UCSD-AML1 (cell line): ENCODE results near the gene MAMSTR.
"Not testable (repeated sequence)": the region's sequence is repeated elsewhere in the genome, so short reads cannot be mapped to it uniquely, and the experiment has no call there.

ENCODE experiments used
- DNase-seq: peaks from one replicate; lab custom pipeline; 2025; ENCODE audit not compliant: unreplicated experiment; lab: John Stamatoyannopoulos, UW

MAMSTR gene

DNA sequence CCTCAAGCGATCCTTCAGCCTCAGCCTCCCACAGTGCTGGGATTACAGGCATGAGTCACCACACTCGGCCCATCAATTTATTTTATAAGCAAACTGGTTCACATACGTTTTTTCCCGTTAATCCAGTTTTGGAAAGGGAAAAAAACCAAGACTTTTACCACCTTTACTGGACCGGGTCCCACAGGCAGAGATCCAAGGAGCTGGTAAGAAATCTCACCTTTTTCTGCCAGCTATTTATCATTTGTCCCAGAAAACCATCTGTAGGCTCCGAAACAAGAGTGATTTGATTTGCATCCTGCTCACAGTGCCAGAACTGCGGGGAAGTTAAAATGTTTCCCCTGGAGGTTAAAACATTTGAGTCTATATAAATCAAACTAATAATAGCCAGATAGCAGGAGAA, 30.1 kb downstream of the MAMSTR start:
- DNase-seq = no peak

DNA sequence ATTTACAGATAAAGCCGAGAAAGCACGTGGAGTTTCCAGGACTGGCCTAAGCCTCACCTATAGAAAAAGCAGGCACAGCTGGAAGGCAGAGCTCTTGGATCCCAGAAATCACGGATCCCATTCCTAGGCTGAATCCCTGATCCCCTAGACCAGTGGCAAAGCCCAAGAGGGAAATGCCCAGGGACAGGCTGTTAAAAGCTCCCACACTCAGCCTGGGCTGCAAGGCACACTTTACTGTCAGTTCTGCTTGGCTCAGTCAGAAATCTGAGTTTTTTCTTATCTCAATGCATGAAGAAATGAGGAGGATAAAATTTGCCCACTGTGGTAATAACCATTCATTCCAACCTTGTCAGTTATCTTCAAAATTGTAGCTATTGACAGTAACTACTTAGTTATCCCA, 31.7 kb downstream of the MAMSTR start:
- no peak for DNase-seq

DNA sequence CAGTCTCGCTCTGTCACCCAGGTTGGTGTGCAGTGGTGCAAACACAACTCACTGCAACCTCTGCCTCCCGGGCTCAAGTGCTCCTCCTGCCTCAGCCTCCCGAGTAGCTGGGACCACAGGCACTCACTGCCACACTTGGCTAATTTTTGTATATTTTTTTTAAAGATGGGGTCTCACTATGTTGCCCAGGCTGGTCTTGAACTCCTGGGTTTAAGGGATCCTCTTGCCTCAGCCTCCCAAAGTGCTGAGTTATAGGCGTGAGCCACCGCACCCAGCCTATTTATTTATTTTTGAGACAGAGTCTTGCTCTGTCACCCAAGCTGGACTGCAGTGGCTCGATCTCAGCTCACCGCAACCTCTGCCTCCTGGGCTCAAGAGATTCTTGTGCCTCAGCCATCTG, 32.9 kb downstream of the MAMSTR start:
- not testable (repeated sequence) for DNase-seq

DNA sequence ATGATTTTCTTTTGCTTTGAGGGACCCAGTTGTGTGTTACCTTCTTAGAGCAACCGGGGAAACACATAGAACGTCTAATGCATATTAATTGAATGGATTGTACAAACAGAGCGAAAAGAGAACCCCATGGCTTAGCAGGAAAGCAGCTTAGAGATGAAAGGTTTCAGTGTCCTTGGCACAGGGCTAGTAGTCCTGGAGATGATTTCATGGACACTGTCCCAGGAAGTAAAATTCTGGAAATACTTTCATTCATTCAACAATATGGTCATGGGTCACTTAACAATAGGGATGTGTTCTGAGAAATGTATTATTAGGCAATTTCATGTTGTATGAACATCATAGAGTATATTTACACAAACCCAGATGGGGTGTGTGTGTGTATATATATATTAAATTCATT, 33.4 kb downstream of the MAMSTR start:
- DNase-seq = no peak

DNA sequence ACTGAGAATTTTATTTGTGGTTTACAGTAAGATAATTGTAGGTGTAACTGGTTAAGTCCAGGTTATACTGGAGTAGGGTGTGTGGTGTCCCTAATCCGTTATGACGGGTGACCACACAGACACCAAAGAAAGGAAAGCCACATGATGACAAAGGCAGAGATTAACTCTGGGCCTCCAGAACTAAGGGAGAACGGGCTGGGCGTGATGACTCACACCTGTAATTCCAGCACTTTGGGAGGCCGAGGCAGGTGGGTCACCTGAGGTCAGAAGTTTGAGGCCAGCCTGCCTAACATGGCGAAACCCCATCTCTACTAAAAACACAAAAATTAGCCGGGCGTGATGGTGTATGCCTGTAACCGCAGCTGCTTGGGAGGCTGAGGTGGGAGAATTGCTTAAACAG, 33.9 kb downstream of the MAMSTR start:
- no peak for DNase-seq

DNA sequence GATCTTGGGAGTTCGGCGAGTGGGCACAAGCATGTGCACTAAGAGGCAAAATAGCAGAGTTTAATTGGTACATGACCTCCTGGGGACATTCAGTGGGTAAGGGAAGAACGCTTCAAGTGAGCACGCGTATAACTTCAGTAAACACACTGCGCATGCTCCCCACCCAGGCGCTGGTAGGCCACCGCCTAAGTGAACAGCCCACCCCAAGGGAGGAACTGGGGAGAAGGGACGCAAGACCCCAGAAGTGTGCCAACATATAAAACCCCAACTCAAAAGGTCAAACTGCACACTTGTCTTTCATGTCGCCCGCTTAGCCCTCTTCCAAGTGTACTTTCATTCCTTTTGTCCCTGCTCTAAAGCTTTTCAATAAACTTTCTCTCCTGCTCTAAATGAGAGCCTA, 36.2 kb downstream of the MAMSTR start:
- no peak for DNase-seq

DNA sequence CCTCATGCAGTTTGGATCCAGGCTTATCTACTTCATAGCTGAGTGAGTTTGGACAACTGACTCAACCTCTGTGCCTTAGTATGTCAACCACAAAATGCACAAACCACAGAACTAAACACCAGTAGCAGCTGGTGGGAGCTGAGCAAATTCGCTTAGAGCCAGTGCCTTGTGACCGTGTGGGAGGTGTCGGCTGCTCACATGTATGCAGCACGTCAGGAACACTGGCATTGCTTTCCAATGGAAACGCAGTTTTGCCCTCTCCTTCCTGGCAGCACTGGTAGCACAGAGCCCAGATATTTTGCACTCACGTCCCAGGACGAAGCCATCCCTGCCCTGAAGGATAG, 38.4 kb downstream of the MAMSTR start:
- peak; percentile 25 for DNase-seq

DNA sequence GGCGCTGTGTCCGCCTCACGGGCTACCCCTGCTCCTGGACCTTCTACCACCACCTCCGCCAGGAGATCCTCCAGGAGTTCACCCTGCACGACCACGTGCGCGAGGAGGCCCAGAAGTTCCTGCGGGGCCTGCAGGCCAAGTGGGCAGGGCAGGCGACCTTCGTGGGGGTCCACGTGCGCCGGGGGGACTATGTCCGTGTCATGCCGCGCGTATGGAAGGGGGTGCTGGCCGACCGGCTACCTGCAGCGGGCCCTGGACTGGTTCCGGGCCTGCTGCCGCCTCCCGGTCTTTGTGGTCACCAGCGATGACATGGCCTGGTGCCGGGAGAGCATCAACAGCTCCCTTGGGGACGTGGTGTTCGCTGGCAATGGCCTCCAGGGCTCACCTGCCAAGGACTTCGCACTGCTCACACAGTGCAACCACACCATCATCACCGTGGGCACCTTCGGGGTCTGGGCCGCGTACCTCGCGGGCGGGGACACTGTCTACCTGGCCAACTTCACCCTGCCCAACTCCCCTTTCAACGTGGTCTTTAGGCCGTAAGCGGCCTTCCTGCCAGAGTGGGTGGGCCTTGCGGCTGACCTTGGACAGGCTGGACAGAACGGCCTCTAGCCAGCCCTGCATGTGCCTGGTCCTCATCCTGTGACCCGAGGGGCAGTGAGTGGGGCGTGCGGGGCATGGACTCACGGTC, 38.9 kb downstream of the MAMSTR start:
- no peak for DNase-seq

DNA sequence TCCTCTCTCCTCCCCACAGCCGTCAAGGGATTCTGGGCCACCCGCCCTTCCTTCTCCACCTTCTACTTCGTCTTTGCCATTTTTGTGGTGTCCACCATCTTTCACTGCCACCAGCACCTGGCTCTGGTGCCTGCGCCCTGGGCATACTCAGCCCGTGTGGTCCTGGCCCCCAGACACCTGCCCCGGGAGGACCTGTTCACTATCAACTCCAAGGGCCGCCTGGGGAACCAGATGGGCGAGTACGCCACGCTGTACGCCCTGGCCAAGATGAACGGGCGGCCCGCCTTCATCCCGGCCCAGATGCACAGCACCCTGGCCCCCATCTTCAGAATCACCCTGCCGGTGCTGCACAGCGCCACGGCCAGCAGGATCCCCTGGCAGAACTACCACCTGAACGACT, 39.5 kb downstream of the MAMSTR start:
- DNase-seq = not testable (repeated sequence)

DNA sequence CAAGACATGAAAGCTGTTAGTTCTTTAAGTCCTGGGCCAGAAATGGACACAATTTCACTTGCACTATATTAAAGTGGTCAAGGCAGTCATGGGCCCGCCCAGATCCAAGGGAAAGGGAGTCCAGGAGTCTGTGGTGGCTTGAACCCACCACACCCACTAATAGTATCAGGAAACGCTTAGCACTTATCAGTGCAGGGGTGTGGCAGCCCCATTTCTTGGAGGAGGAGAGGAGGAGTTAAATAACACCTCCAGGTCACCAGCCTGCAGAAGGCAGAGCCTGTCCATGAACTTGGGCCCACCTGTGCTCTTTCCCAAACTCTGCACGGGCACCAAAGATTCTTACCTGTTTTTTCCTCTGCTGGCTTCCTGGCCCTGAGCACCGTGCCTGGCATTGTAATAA, 41.3 kb downstream of the MAMSTR start:
- DNase-seq = no peak

DNA sequence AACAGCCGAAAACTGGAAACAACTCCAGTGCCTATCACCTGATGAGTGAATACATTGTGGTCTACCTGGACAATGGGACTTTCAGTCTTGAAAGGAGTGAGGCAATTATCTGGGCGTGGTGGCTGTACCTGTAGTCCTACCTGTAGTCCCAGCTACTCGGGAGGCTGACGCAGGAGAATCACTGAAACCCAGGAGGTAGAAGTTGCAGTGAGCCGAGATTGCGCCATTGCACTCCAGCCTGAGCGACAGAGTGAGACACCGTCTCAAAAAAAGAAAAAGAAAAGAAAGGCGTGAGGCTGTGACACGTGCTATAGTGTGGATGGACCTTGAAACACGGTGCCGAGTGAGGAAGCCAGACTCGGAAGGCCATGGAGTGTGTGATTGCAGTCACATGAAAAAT, 42.6 kb downstream of the MAMSTR start:
- no peak for DNase-seq

DNA sequence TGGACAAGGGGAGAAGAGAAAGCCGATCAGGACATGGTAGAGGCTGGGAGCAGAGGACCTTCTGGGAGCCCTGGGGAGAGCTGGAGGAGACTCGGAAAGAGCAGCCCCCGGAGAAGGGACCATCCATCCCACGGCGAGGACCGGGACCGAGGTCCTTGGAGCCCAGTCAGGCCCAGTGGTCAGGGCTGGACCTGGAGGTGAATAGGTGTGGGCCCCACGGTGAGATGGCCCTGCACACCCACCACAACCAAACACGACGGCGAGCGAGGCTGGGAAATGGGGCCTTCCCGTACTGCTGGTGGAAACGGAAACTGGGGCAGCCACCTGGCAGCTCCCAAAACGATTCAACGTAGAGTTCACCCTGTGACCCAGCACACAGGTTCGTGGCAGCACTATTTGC, 43.0 kb downstream of the MAMSTR start:
- DNase-seq = no peak

DNA sequence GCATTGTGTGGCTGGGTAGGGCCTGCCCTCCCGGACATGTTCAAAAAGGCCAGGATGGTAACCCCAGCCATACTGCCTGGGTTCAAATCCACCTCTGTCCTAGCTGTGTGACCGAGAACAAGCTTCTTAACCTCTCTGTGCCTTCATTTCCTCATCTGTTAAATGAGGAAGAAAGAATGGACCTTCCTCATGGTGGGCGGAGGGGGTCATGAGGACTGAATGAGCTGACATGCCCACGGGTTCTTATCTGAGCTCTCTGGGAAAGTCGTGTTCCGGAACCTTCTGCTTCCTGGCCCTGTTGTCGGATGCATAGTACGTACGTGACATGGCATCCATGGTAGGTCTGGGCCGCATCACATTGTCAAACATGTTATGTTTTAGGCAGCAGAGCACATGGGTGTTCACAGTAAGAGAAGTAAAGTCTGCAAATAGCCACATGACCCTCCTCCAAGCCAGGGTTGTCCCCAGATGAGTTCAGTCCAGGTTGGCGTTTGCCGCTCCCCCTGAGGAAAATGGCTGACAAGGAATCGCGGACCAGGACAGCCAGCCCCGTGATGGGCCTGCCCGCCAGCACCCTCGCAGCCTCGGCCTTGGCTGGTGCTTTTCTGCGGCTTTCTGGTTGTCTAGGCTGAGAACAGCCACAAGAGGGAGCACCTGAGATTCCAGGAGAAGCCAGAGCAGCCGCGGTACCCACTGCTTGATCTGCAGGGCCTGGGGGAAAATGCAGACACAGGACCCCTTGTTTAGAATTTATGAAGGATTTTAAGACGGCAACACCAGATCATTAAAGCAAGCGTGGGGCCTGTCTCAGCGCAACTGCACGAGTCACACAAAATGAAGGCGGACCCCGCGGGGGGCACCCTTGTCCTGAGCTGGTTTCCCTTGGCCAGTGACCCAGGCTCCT, 44.4 kb downstream of the MAMSTR start:
- peak; percentile 75 for DNase-seq

DNA sequence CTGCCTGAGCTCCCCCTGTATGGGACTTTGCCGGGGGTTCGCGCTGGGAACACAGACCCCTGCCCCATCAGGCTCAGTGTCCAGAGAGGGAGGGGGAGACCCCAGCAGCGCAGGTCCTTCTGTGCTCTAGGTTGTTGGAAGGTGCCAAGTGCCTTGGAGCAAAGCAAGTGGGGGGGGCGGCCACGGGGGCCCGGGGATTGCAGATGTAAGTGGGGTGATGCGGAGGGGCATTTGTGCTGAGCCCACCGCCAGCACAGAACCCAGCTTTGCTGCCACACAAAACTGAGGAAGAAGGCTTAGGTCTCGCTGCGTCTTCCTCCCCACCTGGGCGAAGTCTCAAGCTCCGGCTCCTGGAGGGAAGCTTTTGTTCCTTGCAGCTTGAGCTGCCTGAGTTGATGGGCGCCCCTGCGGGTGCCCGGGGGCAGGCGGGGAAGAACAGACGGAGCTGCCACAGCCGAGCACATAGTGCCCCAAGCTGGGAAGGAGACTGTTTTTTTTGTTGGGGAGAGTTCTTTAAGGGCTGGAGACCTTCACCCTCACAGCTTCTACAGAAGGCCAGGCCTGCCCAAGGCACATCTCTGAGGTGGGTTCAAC, 45.2 kb downstream of the MAMSTR start:
- no peak for DNase-seq

DNA sequence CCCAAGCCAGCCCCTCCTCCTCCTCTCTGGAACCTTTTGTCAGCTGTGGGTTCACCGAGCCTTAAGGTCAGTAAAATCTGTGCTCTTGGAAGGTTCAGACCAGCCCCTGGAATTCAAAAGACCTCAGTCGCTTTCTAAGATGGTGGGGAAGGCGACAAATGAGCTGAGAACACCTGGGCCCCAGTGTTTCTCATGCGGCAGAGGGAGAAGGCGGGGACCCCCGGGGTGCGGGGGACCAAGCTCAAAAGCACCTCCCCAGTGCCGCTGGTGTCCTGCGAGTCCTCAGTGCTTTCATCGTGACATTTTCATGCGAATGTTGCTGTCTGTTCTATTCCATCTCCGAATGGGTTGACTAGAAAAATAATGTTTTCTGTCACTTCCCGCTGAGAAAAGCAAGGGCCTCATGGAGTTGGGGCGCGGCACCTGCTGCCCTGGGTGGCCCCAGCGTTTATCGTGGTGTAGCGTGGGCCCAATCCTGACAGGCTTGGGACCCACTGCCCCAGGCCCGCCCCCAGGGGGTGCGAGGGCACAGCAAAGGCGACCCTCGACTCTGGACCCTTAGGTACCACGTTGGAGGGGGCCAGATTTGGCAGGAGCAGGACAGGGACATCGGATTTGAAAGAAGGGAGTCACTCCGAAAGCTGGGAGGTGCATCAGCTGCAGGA, 46.0 kb downstream of the MAMSTR start:
- no peak for DNase-seq

DNA sequence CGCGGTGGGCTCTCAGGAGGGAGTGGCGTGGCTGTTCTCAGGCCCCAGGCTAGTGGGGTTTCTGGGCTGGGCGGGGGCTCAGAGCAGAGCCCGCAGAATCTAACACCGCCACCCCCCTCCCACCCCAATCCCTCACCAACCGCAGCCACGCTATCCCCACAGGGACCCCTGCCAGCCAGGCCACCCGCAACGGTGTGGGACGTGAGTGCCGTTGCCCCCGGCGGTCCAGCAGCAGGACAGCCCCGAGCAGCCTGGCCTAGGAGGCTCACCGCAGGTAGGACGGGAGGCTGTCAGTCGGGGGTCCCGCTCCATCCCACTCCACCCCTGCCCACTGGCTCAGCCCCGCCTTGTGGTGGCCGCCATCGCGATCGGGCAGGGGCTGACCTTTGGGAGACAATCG, 46.5 kb downstream of the MAMSTR start, which contains the start of gene NTN5:
NTN5 (minus strand) TSS at position 24 of the 400 bp plus-strand sequence. CDS start 2,031 bp downstream, outside the sequence.
- no peak for DNase-seq

DNA sequence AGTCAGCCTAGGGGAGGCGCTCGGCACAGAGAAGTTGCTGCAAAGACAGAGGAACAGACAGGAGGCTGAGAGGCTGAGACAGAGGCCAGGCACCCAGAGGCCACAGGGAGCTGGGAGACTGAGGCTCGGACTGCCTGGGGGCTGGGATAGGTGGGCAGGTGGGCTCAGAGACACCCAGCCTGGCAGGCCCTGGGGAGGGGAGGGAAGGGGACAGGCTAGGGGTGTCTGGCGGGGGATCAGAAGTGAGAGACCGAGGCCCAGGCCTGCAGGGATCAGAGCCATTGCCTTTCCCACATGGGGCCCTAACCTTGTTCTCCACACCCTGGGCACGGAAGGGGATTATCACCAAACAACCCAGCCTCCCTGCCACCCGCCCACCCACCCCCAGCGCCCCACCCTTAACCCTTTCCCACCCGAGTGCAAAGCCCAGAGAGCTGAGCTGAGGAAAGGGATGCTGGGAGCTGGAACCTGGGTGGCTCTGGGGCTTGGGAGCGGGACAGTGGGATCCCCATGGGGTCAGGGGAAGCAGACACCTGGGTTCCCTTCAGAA, 48.0 kb downstream of the MAMSTR start:
- DNase-seq = no peak

DNA sequence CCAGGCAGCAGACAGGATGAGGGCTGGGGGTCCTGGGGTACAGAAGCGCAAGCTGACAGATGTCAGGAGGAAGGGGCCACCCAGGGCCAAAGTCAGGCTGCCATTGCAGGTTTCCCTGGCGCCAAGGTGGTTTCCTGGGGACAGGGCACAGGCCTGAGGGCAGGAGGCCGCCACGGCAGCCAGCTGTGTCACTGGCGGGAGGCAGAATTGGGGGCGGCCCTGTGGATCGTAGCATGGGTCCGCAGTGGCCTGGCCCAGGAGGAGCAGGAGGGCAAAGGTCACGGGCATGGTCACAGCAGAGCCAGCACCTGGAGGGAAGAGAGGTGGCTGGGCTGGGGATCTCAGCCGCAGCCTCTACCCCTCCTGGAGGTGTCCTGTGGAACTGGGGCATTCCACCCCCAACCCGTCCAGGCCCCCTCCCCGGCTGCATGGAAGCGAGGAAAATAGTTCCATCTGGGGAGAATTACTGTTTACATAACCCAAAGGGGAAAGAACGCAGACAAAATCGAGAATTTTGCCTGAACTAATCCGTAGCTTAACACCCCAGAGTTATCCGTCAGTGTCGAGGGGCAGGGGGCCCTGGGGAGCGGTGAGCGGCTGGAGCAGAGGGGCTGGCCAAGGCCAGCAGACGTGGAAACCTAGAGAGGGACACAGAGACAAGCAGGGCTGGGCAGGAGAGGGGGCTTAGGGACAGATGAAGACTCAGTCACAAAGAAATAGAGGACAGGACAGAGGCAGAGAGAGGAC, 48.7 kb downstream of the MAMSTR start:
- no peak for DNase-seq

DNA sequence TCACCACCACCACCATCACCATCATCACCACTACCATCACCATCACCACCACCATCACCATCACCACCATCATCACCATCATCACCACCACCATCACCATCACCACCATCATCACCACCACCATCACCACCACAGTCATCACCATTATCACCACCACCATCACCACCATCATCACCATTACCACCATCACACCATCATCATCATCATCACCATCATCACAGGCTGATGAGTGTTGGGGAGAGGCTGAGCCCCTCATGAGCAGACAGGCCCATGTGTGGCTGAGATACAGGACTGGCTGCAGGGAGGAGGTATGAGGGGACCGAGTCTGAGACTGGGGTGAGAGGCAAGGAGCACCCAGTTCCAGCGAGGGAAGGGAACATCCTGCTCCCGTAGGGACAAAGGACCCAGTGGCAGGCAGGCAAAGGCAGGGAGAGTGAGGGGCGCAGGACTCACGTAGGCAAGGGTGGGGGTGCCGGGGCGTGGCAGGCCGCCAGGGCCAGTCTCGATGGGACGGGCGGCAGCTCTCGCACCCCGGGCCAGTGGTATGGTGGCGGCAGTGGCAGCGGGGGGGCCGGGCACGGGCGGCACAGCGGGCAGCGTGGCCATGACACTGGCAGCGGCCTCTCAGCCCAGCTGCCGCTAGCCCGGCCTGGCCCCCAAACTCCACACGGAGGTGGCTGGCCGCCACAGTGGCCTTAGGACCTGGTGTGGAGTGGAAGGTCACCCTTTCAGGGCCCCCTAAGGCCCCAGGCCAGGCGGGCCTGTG, 49.4 kb downstream of the MAMSTR start:
- DNase-seq = no peak

DNA sequence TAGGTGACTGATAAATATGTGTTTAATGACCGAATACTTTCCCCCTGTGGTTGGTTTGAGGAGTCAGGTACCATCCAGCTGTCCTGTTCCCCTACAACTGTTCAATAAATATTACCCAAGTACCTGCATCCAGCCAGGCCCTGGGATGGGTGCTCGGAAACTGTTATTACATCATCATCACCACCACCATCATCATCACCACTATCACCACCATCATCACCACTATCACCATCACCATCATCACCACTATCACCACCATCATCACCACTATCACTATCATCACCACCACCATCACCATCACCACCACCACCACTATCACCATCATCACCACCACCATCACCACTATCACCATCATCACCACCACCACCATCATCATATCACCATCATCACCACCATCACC, 50.8 kb downstream of the MAMSTR start:
- DNase-seq = no peak
